ENCODE data around the gene GPR156. TPM values are rescaled to one million over a fixed set of nuclear protein-coding genes. Genes with fewer than 3 reads are reported as not detected.

The GPR156 gene
- total and polyA plus RNA-seq, 10 of the 15 experiments (the other 5 are each of a cell fraction or from before 2014, with no cell fraction given), result 0.08 to 0.15 (median 0.11) TPM; not detected in 6

GRCh38 chr3:120263792-120264191 is 21.2 kb downstream of the GPR156 start:
- no peak for FAIRE-seq
- Histone ChIP-seq H3K4me3 (no peak overlapping the region), H3K27me3 (replicated peaks in 1 of 2; ENCODE audit: control insufficient read depth in 2 of 2, insufficient read depth in 2 of 2, low read length in 1 of 2) (no peaks in the 10 kb centered on the region), H3K4me2 (ENCODE audit: control insufficient read depth, insufficient read depth) (no peak overlapping the region), H3K4me1 (ENCODE audit: control insufficient read depth, insufficient read depth, low read length) (no peaks in the 10 kb centered on the region), H3K9ac (ENCODE audit: control insufficient read depth, insufficient read depth, low read length) (no peak overlapping the region), H3K79me2 (ENCODE audit: control insufficient read depth, insufficient read depth, low read length) (no peaks in the 10 kb centered on the region), H2AFZ (ENCODE audit: control insufficient read depth, low read depth, low read length) (no peak overlapping the region), H3K36me3 (ENCODE audit: control insufficient read depth in 2 of 2, insufficient read depth in 2 of 2, low read length in 1 of 2) (no peaks in the 10 kb centered on the region), H4K20me1 (ENCODE audit: control insufficient read depth, insufficient read depth) (no peaks in the 10 kb centered on the region), H3K27ac (ENCODE audit: control insufficient read depth, insufficient read depth) (no peak overlapping the region), H3K9me3 (replicated peaks; ENCODE audit: control insufficient read depth, insufficient read depth, low read length) (no peaks in the 10 kb centered on the region)
- POLR2A ChIA-PET, result no interaction called here
- no TSS peak for BruUV-seq (replicated peaks)
- RAD21 ChIA-PET (ENCODE audit: unreplicated experiment), result no interaction called here
- CTCF ChIA-PET, result interaction anchor here (1.9 kb wide), 1 partner anchor 154 kb away, joined by 4 read pairs; no protein-coding TSS in a partner anchor
- intact Hi-C loops (cut with micrococcal nuclease; ENCODE audit: unreplicated experiment) (no loop called here), in situ Hi-C loops (cut with MboI) (no loop called here)
- WGBS (ENCODE audit: insufficient coverage, insufficient replicate concordance, low lambda C conversion rate, missing lambda C conversion rate), result 36% methylated on average over 5 of the region's 5 CpGs
- no peak for ATAC-seq
- TF ChIP-seq POU2F2 (IDR thresholded peaks at IDR 0.05; ENCODE audit: borderline replicate concordance, low read depth, low read length) (peak; percentile 39; the same call in 1 of the 3 replicates), NBN (IDR thresholded peaks at IDR 0.05) (no peak), SMAD5 (IDR thresholded peaks at IDR 0.05; ENCODE audit: low read depth) (no peak), SRF (IDR thresholded peaks at IDR 0.05; ENCODE audit: low read depth in 2 of 2, low read length in 2 of 2) (no peak)
- SMC1A ChIA-PET (ENCODE audit: uncharacterized antibody, unreplicated experiment), result no interaction called here
- no peak for DNase-seq (ENCODE audit: low read depth, low spot score)

DNA sequence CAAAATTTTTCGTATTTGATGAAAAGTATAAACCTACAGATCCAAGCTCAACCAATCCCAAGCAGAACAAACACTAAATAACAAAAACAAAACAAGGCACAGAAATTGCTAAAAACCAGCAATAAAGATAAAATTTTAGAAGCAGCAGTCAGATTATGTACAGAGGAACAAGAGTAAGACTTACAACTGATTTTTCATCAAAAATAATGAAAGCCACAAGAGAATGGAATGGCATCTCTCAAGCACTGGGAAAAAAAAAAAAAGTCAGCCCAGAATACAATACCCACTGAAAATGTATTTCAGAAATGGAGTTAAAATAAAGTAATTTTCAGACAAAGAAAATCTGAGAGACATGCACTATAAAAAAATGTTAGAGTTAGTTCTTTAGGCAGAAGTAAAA is 27.0 kb downstream of the GPR156 start:
- TF ChIP-seq HCFC1 (IDR thresholded peaks at IDR 0.05; ENCODE audit: low read length), result no peak
- no peak for TF ChIP-seq MTA3 (IDR thresholded peaks at IDR 0.05; ENCODE audit: borderline replicate concordance, low read length)
- TF ChIP-seq RUNX3 (IDR thresholded peaks at IDR 0.05; ENCODE audit: low read length), result no peak
- no peak for TF ChIP-seq ESRRA (IDR thresholded peaks at IDR 0.05; ENCODE audit: low read length)
- TF ChIP-seq, protein P1, sequence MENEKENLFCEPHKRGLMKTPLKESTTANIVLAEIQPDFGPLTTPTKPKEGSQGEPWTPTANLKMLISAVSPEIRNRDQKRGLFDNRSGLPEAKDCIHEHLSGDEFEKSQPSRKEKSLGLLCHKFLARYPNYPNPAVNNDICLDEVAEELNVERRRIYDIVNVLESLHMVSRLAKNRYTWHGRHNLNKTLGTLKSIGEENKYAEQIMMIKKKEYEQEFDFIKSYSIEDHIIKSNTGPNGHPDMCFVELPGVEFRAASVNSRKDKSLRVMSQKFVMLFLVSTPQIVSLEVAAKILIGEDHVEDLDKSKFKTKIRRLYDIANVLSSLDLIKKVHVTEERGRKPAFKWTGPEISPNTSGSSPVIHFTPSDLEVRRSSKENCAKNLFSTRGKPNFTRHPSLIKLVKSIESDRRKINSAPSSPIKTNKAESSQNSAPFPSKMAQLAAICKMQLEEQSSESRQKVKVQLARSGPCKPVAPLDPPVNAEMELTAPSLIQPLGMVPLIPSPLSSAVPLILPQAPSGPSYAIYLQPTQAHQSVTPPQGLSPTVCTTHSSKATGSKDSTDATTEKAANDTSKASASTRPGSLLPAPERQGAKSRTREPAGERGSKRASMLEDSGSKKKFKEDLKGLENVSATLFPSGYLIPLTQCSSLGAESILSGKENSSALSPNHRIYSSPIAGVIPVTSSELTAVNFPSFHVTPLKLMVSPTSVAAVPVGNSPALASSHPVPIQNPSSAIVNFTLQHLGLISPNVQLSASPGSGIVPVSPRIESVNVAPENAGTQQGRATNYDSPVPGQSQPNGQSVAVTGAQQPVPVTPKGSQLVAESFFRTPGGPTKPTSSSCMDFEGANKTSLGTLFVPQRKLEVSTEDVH (IDR thresholded peaks at IDR 0.05; ENCODE audit: low read depth, partially characterized antibody), result no peak
- TF ChIP-seq TCF3 (IDR thresholded peaks at IDR 0.05; ENCODE audit: borderline replicate concordance, insufficient read depth, low read depth, low read length), result no peak
- no peak for TF ChIP-seq E2F4 (IDR thresholded peaks at IDR 0.05; ENCODE audit: low read depth, low read length)
- ChIA-PET CTCF (no interaction called here), RAD21 (ENCODE audit: unreplicated experiment) (no interaction called here), SMC1A (ENCODE audit: uncharacterized antibody, unreplicated experiment) (no interaction called here), POLR2A (no interaction called here)
- H3K4me3 ChIP-seq, result no peak overlapping the region
- FAIRE-seq, result no peak
- no peak overlapping the region for H3K9ac ChIP-seq (ENCODE audit: control insufficient read depth, insufficient read depth, low read length)
- no peaks in the 10 kb centered on the region for H3K79me2 ChIP-seq (ENCODE audit: control insufficient read depth, insufficient read depth, low read length)
- H3K4me2 ChIP-seq (ENCODE audit: control insufficient read depth, insufficient read depth), result no peak overlapping the region
- ATAC-seq, result no peak
- WGBS (ENCODE audit: insufficient coverage, insufficient replicate concordance, low lambda C conversion rate, missing lambda C conversion rate), result 0% methylated on average over 1 of the region's 1 CpG
- H2AFZ ChIP-seq (ENCODE audit: control insufficient read depth, low read depth, low read length), result no peak overlapping the region
- no peaks in the 10 kb centered on the region for H3K27me3 ChIP-seq (replicated peaks in 1 of 2; ENCODE audit: control insufficient read depth in 2 of 2, insufficient read depth in 2 of 2, low read length in 1 of 2)
- in situ Hi-C loops (cut with MboI) (no loop called here), intact Hi-C loops (cut with micrococcal nuclease; ENCODE audit: unreplicated experiment) (no loop called here)
- H3K36me3 ChIP-seq (ENCODE audit: control insufficient read depth in 2 of 2, insufficient read depth in 2 of 2, low read length in 1 of 2), result no peaks in the 10 kb centered on the region
- DNase-seq (ENCODE audit: low read depth, low spot score), result no peak
- no peaks in the 10 kb centered on the region for H4K20me1 ChIP-seq (ENCODE audit: control insufficient read depth, insufficient read depth)
- H3K4me1 ChIP-seq (ENCODE audit: control insufficient read depth, insufficient read depth, low read length), result no peaks in the 10 kb centered on the region
- no peak overlapping the region for H3K27ac ChIP-seq (ENCODE audit: control insufficient read depth, insufficient read depth)
- no peaks in the 10 kb centered on the region for H3K9me3 ChIP-seq (replicated peaks; ENCODE audit: control insufficient read depth, insufficient read depth, low read length)
- no TSS peak for BruUV-seq (replicated peaks)

All from GM12878 (cell line).